Measurements from ENCODE around the gene SNX14. TPM values are rescaled to one million over a fixed set of nuclear protein-coding genes. Genes with fewer than 3 reads are reported as not detected.

Gene SNX14
- total and polyA plus RNA-seq, 2 donors (not counting 3 experiments of a cell fraction or from before 2014, with no cell fraction given), result 41.3 to 74.3 TPM

DNA sequence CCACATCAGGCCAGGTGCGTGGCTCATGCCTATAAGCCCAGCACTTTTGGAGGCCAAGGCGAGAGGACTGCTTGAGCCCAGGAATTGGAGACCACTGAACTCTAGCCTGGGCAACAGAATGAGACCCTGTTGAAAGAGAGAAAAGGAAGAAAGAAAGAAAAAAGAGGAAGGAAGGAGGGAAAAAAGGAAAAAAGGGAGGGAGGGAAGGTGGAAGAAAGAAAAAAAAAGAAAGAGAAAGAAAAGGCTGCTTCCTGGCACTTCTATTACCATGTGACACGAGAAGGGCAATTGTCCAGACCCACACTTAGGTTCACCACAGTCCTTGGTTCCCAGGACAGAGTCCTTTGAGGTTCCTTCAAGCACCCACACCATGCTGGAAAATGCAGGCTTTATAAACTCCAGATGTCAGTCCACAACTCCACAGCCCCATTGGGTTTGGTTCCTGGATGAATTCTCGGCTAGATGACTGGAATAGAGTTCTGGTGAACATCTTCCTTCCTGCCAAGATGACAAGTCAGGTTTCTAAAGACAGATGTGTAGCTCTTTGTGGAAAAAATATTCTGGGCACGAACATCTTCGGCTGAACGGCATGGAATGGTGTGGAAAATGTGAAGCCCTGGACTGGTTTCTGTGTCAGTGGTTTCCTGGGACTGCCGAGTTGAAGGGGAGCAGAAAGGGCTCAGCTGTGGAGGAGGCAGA is 111.3 kb downstream of the SNX14 start:
- Histone ChIP-seq H3K9me3 (replicated peaks; ENCODE audit: control insufficient read depth, insufficient read depth, low read length) (no peaks in the 10 kb centered on the region), H3K27me3 (ENCODE audit: control insufficient read depth in 2 of 2, insufficient read depth in 2 of 2, low read length in 2 of 2) (no peaks in the 10 kb centered on the region), H3K27ac (ENCODE audit: insufficient read depth, low read depth, low read length) (peak overlapping the region; percentile 12), H3K36me3 (ENCODE audit: control insufficient read depth in 2 of 2, extremely low read depth in 1 of 2, insufficient read depth in 2 of 2, low read length in 2 of 2) (peaks cover 3 to 6% of the 10 kb centered on the region in 2 experiments), H3K4me1 (ENCODE audit: control insufficient read depth, extremely low read depth, insufficient read depth, low read length) (peaks cover 7% of the 10 kb centered on the region), H3K9me1 (replicated peaks; ENCODE audit: control insufficient read depth, extremely low read depth, insufficient read depth, low read length) (no peaks in the 10 kb centered on the region), H3K4me2 (ENCODE audit: insufficient read depth, low read length) (peak overlapping the region; percentile 6), H4K20me1 (replicated peaks; ENCODE audit: control insufficient read depth, extremely low read depth, insufficient read depth, low read length) (no peaks in the 10 kb centered on the region), H2AFZ (ENCODE audit: low read depth, low read length) (peak overlapping the region; percentile 22), H3K79me2 (ENCODE audit: control insufficient read depth, insufficient read depth, low read length) (no peaks in the 10 kb centered on the region), H3K4me3 (replicated peaks in 1 of 3; ENCODE audit: insufficient read depth in 1 of 3, low read depth in 1 of 3, low read length in 3 of 3) (no peak overlapping the region), H3K9ac (replicated peaks; ENCODE audit: extremely low read depth, insufficient read depth, low read length) (peak overlapping the region; percentile 19)
- DNase-seq (ENCODE audit: low read depth, low spot score) (no peak), FAIRE-seq (no peak)
- BruUV-seq (replicated peaks), result no TSS peak
- TF ChIP-seq GATA2 (IDR thresholded peaks at IDR 0.05; ENCODE audit: insufficient read depth, insufficient read length, low read depth, low read length), result no peak
- TF ChIP-seq EZH2 (IDR thresholded peaks at IDR 0.05; ENCODE audit: borderline replicate concordance, low read depth, low read length, severe bottlenecking), result no peak
- no peak for TF ChIP-seq CTCF (IDR thresholded peaks at IDR 0.05; ENCODE audit: extremely low read depth in 1 of 2, insufficient read depth in 1 of 2, low read depth in 1 of 2, low read length in 2 of 2)
- no peak for TF ChIP-seq POLR2A (IDR thresholded peaks at IDR 0.05; ENCODE audit: low read depth, low read length)
- TF ChIP-seq MYC (IDR thresholded peaks at IDR 0.05; ENCODE audit: low read depth, low read length), result no peak
- TF ChIP-seq POLR2AphosphoS5 (IDR thresholded peaks at IDR 0.05; ENCODE audit: insufficient read depth, low read depth, low read length), result no peak
- TF ChIP-seq MAX (IDR thresholded peaks at IDR 0.05; ENCODE audit: insufficient read depth, insufficient read length), result no peak
- no peak for TF ChIP-seq JUN (IDR thresholded peaks at IDR 0.05; ENCODE audit: borderline replicate concordance, insufficient read depth, insufficient read length, low read depth)
- no peak for TF ChIP-seq FOS (IDR thresholded peaks at IDR 0.05; ENCODE audit: borderline replicate concordance, insufficient read depth, low read length)
- ChIA-PET POLR2A (interaction anchor here (0.9 to 1.6 kb wide), 4 partner anchors 18 to 196 kb away, joined by 3 to 6 read pairs (median 5); partner anchors contain the start of gene NT5E), CTCF (interaction anchor here (0.6 to 13.9 kb wide), 48 partner anchors 9 to 884 kb away, joined by 3 to 541 read pairs (median 6); partner anchors contain the start of gene NT5E)
- intact Hi-C loops (cut with micrococcal nuclease), result loop anchor here (2.0 kb wide), 1 partner anchor 54 kb away; no protein-coding TSS in a partner anchor
- dilution Hi-C loops (cut with MboI; ENCODE audit: extremely low pct_ligation_motif_present, low sequenced_read_pairs), result no loop called here

All from endothelial cell of umbilical vein (primary cell).